SKM-1 treated with dmso at 0.1 percent for 144 hours (cell line): ENCODE data around the gene GPER1.

Experiments used
- DNase-seq: peaks from one replicate; lab custom pipeline; 2025; ENCODE audit not compliant: unreplicated experiment; lab: John Stamatoyannopoulos, UW

GPER1 gene

DNA sequence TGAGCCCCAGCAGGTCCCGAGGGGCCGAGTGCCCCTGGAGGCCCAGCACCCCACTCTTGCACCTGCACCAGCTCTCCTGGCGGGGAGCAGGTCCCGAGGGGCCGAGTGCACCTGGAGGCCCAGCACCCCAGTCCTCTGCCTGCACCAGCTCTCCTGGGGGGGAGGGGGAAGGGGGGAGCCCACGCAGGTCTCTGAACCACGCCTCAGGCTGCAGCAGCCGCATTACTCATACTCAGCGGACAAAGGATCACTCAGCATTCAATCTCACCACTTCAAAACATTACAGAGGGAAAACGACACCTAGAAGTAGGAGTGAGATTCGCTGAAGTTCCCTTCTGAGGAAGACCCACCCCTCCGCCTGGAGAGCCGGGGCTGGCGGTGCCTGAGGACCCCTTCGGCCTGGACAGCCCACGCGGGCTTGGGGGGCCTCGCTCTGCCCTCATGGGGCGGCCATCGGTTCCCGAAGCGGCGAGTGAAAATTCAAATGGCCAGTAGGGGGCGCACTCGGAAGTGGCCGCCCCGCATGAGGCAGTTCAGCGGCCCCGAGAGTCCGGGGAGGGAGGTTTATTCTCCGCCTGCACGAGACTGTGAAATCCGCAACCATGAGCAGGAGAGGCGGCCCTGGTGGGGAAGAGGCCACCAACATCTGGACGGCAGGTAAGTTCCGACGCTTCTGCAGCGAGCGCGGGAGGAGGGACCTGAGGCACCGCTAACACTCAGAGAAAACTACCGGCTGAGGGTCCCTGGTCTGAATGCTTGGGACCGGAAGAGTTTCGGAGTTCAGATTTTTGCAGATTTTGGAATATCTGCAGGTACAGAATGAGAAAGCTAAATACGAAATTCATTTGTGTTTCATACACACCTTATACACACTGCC, 1.1 kb upstream of the GPER1 start:
- DNase-seq = peak; percentile 39

DNA sequence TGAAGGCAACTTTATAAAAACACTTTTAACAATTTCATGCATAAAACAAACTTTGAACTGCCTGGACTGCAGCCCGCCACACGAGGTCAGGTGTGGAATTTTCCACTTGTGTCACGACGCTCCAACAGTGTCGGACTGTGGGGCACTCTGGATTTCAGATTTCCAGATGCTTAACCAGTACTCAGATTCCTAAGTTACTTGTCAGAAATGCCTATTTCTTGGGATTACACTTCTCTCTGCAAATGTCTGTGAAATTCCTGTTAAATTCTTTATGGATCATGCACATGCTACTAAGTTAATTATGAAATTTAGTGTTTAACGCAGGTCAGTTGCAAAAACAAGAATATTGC, 473 bp upstream of the GPER1 start:
- no peak for DNase-seq

DNA sequence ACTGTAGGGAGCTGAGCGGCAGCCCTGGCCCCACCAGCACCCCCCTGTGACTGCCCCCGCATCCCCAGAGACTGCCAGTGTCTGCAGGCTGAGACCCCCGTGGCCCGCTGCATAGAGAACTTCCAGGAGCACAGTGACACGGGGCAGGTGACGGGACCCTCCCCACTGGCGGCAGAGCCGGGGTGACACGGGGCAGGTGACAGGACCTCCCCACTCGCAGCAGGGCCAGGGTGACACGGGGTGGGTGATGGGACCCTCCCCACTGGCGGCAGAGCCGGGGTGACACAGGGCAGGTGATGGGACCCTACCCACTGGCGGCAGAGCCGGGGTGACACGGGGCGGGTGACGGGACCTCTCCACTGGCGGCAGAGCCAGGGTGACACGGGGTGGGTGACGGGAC, 2.3 kb downstream of the GPER1 start:
- DNase-seq = no peak

DNA sequence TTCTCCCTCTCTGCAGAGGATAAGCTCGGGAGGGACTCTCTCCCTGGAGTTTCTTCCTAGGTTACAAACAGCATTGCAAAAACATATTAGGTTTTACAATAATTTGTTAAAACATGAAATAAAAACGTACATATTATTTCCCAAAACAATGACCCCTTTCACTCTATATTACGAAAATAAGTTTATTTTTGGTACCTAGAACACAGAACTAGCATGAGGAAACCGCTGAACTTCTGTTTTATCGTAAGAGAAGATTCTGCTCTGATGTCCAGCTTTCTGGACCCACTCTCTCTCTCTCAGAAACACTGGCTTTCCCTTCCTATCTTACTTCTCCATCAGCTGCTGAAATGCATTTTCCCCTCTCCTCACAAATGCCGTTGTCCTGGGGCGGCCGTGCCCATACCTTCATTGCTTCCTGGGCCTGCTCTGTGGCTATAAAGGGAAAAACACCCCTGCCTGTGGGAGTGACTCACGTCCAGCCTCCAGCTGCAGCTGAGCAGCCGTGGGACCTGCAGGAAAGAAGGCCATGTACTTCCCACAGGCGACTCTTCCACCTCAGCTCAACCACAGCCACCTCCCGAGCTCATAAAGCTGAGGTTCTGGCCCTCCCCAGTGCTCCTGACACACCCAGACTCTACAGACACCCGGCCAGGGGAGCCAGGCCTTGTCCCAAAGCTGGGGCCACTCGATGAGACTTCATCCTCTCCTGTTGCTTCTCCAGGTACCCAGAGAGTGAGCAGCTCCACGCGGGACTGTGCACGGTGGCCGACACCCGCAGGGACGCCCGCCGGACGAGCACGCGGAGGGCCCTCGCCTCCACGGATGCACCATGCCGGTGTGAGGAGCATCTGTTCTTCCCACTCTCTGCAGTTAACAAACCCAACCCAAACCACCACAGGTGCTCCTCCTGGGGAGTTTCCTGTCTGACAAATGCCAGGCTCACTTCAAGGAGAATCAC, 3.1 kb downstream of the GPER1 start:
- no peak for DNase-seq

- DNase-seq = no peak
Observed at GRCh38 chr7:1091644-1092027, 3.7 kb downstream of the GPER1 start.

DNA sequence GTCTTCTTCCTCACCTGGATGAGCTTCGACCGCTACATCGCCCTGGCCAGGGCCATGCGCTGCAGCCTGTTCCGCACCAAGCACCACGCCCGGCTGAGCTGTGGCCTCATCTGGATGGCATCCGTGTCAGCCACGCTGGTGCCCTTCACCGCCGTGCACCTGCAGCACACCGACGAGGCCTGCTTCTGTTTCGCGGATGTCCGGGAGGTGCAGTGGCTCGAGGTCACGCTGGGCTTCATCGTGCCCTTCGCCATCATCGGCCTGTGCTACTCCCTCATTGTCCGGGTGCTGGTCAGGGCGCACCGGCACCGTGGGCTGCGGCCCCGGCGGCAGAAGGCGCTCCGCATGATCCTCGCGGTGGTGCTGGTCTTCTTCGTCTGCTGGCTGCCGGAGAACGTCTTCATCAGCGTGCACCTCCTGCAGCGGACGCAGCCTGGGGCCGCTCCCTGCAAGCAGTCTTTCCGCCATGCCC, 4.3 kb downstream of the GPER1 start:
- no peak for DNase-seq

DNA sequence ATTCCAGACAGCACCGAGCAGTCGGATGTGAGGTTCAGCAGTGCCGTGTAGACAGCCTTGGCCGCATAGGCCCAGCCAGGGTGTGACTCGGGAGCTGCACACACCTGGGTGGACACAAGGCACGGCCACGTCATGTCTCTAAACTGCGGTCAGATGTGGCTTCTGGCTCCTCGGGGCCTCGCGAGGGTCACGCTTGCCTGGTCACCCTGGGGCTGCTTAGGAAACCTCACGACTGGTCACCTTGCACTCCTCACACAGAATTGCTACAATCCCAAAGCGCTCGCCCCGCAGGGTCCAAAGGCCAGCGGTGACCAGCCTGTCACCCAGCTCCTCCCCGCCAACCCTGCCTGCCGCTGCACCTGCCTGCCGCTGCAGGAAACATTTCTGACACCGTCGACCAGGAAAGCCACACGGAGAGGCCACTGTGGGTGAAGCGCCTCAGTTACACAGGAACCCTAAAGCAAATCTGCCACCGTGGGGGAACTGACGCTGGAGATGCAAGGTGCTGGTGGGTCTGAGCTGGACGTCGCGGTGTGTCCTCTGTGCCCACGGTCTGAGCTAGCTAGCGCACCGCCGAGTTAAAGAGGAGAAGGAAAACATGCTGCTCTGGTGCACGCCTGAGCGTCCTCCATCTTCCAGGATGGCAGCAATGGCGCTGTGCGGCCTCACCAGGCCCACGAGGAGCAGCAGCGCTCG, 5.0 kb downstream of the GPER1 start:
- no peak for DNase-seq

GRCh38 chr7:1093502-1093843, 5.6 kb downstream of the GPER1 start:
- no peak for DNase-seq

DNA sequence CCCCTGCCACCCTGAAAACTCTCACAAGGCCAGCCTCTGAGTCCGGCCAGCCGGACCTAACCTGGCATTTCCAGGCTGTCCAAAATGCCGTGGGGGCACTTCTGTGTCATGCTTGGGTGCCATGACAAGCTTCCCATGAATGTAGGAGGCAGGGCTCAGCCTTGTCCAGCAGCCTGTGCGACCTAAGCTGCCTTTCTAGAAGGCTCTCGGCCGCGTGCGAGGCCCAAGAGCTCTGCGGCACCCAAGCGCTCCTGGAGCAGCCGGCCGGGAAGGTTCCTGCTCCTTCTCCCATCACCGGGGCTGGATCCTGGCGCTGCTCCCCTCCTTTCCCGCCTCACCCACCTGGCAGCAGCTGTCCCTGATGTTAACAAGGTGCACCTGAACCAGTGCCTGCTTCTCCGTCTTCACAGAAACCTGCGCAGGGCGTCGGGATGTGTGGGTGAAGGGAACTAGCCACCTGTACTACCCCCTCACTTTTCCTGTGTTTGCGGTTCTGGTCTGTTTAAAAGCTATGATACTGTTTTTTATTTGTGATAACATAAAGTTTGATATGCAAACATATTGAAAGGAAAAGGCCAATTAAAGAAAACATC, 6.1 kb downstream of the GPER1 start:
- DNase-seq = no peak

GRCh38 chr7:1094870-1095269, 7.0 kb downstream of the GPER1 start:
- DNase-seq = no peak

GRCh38 chr7:1095621-1096155, 7.8 kb downstream of the GPER1 start:
- DNase-seq = no peak

DNA sequence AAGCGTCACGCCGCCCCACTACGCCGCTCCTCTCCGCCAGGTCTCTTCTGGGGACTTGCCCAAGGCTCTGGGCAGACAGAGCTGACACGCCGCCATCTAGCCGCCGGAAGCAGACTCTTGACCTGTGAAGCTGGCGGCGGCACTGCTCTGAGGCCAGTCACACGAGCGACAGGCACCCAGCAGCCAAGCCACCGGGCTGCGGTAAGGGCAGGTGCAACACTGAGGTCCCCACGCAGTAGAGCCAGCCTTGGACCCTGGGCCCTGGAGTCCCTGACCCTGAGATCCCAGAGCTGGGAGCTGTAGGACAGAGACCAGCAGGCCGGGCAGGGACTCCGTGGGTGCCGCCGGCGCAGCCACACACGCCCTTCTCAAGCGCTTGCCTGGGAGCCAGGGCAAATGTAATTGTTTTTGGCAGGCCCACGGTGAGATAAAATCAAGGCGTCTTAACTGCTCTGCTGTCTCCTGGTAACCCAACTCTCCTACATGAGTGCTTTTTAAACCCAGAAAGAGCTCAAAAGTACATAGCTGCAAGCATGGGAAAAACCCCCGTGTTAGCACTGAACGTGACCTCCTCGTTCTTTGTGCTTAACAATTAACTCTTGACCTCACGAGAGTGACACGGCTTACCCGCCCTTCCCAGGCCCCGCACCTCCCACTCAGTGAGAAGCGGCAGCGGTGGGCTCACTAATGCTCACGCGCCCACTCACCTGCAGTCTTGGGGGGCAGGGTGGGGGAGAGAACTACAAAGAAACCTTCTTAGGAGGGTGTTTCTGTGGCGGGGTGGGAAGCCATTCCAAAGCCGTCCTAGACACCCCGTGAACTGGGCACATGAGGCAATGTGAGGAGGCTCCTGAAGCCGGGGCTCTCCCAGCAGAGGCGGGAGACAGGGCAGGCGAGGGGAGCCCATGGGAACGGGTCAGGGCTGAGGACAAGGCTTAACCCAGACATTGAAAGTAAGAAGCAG, 8.5 kb downstream of the GPER1 start:
- DNase-seq = no peak

DNA sequence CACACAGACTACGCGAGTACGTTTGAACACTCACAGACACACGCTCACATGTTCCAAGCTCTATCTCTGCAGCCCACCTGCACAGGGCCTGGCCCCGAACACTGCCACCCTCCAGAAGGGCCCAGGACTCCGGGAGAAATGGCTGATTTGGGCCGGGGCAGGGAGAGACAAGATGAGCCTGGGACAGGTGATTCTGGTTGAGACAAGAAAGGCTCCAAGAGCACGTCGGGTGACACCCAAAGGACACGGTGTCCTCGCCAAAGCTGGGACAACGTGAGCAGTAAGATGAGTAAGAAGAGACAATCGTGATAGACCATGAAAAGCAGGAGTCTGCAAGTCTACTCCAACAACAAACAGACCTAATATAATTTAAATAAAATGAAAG, 9.2 kb downstream of the GPER1 start:
- DNase-seq = no peak

- DNase-seq = no peak
Observed at GRCh38 chr7:1098243-1099153, 10.6 kb downstream of the GPER1 start.

GRCh38 chr7:1099154-1099542, 11.2 kb downstream of the GPER1 start:
- DNase-seq = no peak

DNA sequence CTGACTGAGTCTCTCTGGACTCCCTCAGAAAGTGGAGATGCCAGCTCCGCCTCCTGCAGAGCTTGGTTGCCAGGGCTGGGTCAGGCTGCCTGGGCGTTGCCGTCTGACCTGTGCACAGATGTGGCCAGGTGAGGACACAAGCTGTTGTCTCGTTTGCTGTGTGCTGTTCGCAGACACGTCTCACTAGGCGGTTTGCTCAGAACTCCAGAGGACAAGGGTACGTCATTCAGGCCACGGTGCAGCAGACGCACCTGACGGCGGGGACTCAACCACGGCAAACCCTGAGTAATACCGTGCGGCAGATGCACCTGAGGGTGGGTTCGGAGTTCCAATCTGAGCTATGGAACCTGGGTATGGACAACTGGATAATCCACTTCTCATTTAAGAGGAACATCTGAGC, 11.7 kb downstream of the GPER1 start:
- DNase-seq = no peak

GRCh38 chr7:1100386-1100785, 12.5 kb downstream of the GPER1 start:
- no peak for DNase-seq

GRCh38 chr7:1100834-1101562, 13.1 kb downstream of the GPER1 start:
- no peak for DNase-seq
